ENCODE measurements around the gene CADPS2. TPM values are rescaled to one million over a fixed set of nuclear protein-coding genes. Genes with fewer than 3 reads are reported as not detected.
"Not testable (repeated sequence)": the region's sequence is repeated elsewhere in the genome, so short reads cannot be mapped to it uniquely, and the experiment has no call there.

Gene CADPS2
- total and polyA plus RNA-seq, 4 donors, result 5.6 to 41.1 (median 11.0) TPM

- no peak for TF ChIP-seq ATF3 (IDR thresholded peaks at IDR 0.05)
- TF ChIP-seq JUND (IDR thresholded peaks at IDR 0.05), result no peak
- no peak for TF ChIP-seq EGR1 (IDR thresholded peaks at IDR 0.05; ENCODE audit: low read depth in 2 of 2)
These were observed 206.4 kb downstream of the CADPS2 start (continued) for GRCh38 chr7:122679813-122680212.

GRCh38 chr7:122679269-122679709, 207.0 kb downstream of the CADPS2 start:
- DNase-seq (ENCODE audit: low spot score); H3K27ac ChIP-seq (ENCODE audit: low read depth in 1 of 2, low read length in 2 of 2); H3K9ac ChIP-seq (ENCODE audit: low read depth in 1 of 2, low read length in 2 of 2); H3K4me3 ChIP-seq (ENCODE audit: low read depth in 1 of 3, low read length in 3 of 3); H3K4me1 ChIP-seq (ENCODE audit: control insufficient read depth in 4 of 4, insufficient read depth in 4 of 4, low read length in 3 of 4); H3K36me3 ChIP-seq (ENCODE audit: control insufficient read depth in 4 of 4, insufficient read depth in 3 of 4, low read depth in 1 of 4, low read length in 3 of 4); H3K9me3 ChIP-seq (ENCODE audit: control insufficient read depth in 4 of 4, low read length in 3 of 4); H3K27me3 ChIP-seq (ENCODE audit: control insufficient read depth in 4 of 4, insufficient read depth in 4 of 4, low read length in 3 of 4): not testable (repeated sequence)
- 68% methylated on average over 9 of the region's 9 CpGs for WGBS
- peak; percentile 55 for TF ChIP-seq NR2F2 (IDR thresholded peaks at IDR 0.05)

GRCh38 chr7:122677149-122677548, 209.1 kb downstream of the CADPS2 start:
- H3K4me3 ChIP-seq (ENCODE audit: low read depth in 1 of 3, low read length in 3 of 3), result no peak overlapping the region
- WGBS, result 74% methylated on average over 1 of the region's 1 CpG
- no peaks in the 10 kb centered on the region for H3K27me3 ChIP-seq (ENCODE audit: control insufficient read depth in 4 of 4, insufficient read depth in 4 of 4, low read length in 3 of 4)
- no peaks in the 10 kb centered on the region for H3K9me3 ChIP-seq (ENCODE audit: control insufficient read depth in 4 of 4, low read length in 3 of 4)
- H3K27ac ChIP-seq (ENCODE audit: low read depth in 1 of 2, low read length in 2 of 2), result no peak overlapping the region
- no peak for TF ChIP-seq CTCF (IDR thresholded peaks at IDR 0.05; ENCODE audit: low read depth, low read length, missing input control)
- no peak for TF ChIP-seq FOXA1 (IDR thresholded peaks at IDR 0.05)
- TF ChIP-seq HNF4G (IDR thresholded peaks at IDR 0.05), result no peak
- no peak for TF ChIP-seq REST (IDR thresholded peaks at IDR 0.05)
- no peak overlapping the region for H3K9ac ChIP-seq (ENCODE audit: low read depth in 1 of 2, low read length in 2 of 2)
- no peak for DNase-seq (ENCODE audit: low spot score)
- no peaks in the 10 kb centered on the region for H3K36me3 ChIP-seq (ENCODE audit: control insufficient read depth in 4 of 4, insufficient read depth in 3 of 4, low read depth in 1 of 4, low read length in 3 of 4)
- no peaks in the 10 kb centered on the region for H3K4me1 ChIP-seq (ENCODE audit: control insufficient read depth in 4 of 4, insufficient read depth in 4 of 4, low read length in 3 of 4)

- Histone ChIP-seq H3K27ac (ENCODE audit: low read depth in 1 of 2, low read length in 2 of 2) (no peak overlapping the region), H3K27me3 (ENCODE audit: control insufficient read depth in 4 of 4, insufficient read depth in 4 of 4, low read length in 3 of 4) (no peaks in the 10 kb centered on the region), H3K36me3 (ENCODE audit: control insufficient read depth in 4 of 4, insufficient read depth in 3 of 4, low read depth in 1 of 4, low read length in 3 of 4) (no peaks in the 10 kb centered on the region), H3K4me3 (ENCODE audit: low read depth in 1 of 3, low read length in 3 of 3) (no peak overlapping the region), H3K4me1 (ENCODE audit: control insufficient read depth in 4 of 4, insufficient read depth in 4 of 4, low read length in 3 of 4) (no peaks in the 10 kb centered on the region), H3K9ac (ENCODE audit: low read depth in 1 of 2, low read length in 2 of 2) (no peak overlapping the region), H3K9me3 (ENCODE audit: control insufficient read depth in 4 of 4, low read length in 3 of 4) (no peaks in the 10 kb centered on the region)
- DNase-seq (ENCODE audit: low spot score), result no peak
- 87% methylated on average over 2 of the region's 2 CpGs for WGBS
- no peak for TF ChIP-seq TAF1 (conservative IDR thresholded peaks at IDR 0.05)
- TF ChIP-seq HNF4A (conservative IDR thresholded peaks at IDR 0.05), result no peak
- TF ChIP-seq NR2F2 (IDR thresholded peaks at IDR 0.05), result no peak
- TF ChIP-seq ZBTB33 (IDR thresholded peaks at IDR 0.05), result no peak
- no peak for TF ChIP-seq FOXA1 (IDR thresholded peaks at IDR 0.05)
- TF ChIP-seq REST (IDR thresholded peaks at IDR 0.05), result no peak
- TF ChIP-seq MAX (IDR thresholded peaks at IDR 0.05), result no peak
- no peak for TF ChIP-seq JUND (IDR thresholded peaks at IDR 0.05)
- no peak for TF ChIP-seq EGR1 (IDR thresholded peaks at IDR 0.05; ENCODE audit: low read depth in 2 of 2)
- TF ChIP-seq FOXA2 (IDR thresholded peaks at IDR 0.05), result no peak
These were observed 209.8 kb downstream of the CADPS2 start for GRCh38 chr7:122676466-122676865.

All from liver (tissue), 9 donors.